ENCODE results near the gene PDE4B.

PDE4B gene

GRCh38 chr1:66422804-66423203 is 630.1 kb downstream of the PDE4B start:
- no peak for TF ChIP-seq CTCF (IDR thresholded peaks at IDR 0.05; ENCODE audit: borderline replicate concordance, insufficient read depth, low read depth, low read length)
- no peak overlapping the region for H3K4me3 ChIP-seq (ENCODE audit: low read depth, low read length)

All from GM12875 (cell line).